Cardiac fibroblast (primary cell): ENCODE measurements around the gene SND1.

ENCODE experiments used
- DNase-seq, 2 donors: peaks; one replicate each; pipeline versions ENCODE4 v3.0.0 to v3.0.0-alpha.2; 2010; ENCODE audit warnings: low read depth in 2 of 2
- H3K4me3 ChIP-seq, 2 donors: replicated peaks in 1 of 2; 1 replicate in 1 of 2; 2 replicates in 1 of 2; pipeline ENCODE4 v1.5.1; 2011; ENCODE audit warnings: low read depth in 2 of 2, low read length in 2 of 2, mild to moderate bottlenecking in 2 of 2, moderate library complexity in 1 of 2
- TF ChIP-seq, protein P1 (sequence below): IDR thresholded peaks from one replicate; pipeline ENCODE4 v1.5.1; 2011; ENCODE audit warnings: low read depth, mild to moderate bottlenecking, low read length, inconsistent platforms

Gene SND1

DNA sequence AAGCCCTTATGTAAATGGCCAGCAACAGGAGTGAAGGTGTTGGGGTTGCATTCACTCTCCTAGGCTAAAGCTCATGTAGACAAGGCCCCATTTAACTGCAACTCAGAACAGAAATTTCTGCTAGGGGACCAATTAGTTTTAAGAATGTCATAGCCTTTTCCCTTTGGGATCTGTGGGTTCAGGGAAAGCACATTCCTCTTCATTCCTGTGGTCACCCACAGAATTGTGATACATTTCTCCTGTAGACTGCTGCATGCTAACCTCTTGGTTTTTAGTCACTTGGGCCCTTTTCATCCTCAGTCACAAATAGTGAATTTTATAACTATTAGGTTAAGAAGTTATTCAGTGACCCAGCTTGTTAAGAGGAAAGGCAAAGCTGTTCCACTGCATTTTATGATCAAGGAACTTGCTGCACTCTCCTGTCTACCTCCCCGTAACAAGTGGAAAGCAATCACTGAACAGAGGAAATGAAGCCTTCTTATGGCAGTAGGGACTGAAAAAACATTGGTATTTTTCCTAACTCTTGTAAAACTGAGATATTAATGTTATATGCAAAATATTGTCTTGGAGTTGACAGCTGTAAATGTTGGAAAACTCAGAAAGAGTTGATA, 124.9 kb downstream of the SND1 start:
- TF ChIP-seq, protein P1, sequence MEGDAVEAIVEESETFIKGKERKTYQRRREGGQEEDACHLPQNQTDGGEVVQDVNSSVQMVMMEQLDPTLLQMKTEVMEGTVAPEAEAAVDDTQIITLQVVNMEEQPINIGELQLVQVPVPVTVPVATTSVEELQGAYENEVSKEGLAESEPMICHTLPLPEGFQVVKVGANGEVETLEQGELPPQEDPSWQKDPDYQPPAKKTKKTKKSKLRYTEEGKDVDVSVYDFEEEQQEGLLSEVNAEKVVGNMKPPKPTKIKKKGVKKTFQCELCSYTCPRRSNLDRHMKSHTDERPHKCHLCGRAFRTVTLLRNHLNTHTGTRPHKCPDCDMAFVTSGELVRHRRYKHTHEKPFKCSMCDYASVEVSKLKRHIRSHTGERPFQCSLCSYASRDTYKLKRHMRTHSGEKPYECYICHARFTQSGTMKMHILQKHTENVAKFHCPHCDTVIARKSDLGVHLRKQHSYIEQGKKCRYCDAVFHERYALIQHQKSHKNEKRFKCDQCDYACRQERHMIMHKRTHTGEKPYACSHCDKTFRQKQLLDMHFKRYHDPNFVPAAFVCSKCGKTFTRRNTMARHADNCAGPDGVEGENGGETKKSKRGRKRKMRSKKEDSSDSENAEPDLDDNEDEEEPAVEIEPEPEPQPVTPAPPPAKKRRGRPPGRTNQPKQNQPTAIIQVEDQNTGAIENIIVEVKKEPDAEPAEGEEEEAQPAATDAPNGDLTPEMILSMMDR: no peak
- peak; percentile 73 to 89 for DNase-seq
- H3K4me3 ChIP-seq: no peak overlapping the region

DNA sequence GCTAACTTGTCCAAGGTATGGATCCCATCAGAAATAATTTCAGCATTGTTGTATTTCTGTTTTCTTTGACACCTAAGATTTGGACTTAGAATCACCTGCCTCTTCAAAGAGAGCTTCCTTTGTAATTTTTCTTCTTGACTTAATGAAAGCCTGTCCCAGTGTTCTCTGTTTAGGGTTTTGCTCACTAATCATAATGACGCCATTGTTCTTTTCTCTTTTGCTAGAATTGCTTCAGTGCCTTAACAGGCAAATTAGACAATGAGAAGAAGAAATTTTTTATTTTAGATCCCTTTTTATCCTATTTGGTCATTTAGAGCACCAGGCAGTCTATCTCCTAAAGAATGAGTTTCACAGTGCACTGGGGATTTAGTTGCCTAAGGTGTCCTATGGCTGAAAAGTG, 128.5 kb downstream of the SND1 start:
- no peak overlapping the region for H3K4me3 ChIP-seq
- DNase-seq: no peak
- TF ChIP-seq, protein P1: no peak

DNA sequence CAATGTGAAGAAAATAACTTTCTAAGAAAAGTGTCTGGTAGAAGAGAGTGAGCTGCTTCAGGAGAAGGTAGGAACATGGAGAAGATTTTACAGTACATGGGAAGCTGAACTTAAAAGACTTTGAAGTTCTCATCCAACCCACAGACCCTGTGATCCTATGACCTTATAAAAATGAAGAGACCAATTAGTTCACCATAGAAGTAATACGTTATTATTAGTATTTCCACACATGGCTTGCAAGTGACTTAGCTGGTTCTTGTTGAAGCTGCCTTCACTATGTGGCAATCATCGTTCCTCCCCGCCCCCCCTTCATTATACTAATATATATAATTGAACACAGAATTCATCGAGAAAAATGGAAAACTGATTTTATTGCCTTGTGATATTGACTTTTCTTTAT, 129.1 kb downstream of the SND1 start:
- no peak for DNase-seq
- TF ChIP-seq, protein P1: no peak
- H3K4me3 ChIP-seq: no peak overlapping the region

DNA sequence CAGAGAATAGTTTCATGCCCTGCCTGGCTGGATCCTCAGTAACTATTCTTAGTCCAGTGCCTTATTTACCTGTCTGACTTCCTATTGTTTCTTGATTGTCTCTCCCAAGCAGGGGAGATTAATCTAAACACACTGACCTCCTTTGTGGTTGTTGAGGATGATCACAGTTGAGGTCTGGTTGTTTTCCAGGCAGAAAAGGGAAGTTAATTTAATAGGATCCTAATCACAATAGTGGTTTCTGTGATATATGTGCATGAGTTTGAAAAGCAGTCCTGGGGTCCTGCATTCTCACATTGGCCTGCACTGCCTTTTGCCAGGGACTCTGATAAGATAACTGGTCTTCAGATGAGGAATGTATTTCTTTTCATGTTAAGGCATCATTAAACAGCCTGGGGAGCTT, 130.1 kb downstream of the SND1 start:
- H3K4me3 ChIP-seq: no peak overlapping the region
- TF ChIP-seq, protein P1: no peak
- no peak for DNase-seq

DNA sequence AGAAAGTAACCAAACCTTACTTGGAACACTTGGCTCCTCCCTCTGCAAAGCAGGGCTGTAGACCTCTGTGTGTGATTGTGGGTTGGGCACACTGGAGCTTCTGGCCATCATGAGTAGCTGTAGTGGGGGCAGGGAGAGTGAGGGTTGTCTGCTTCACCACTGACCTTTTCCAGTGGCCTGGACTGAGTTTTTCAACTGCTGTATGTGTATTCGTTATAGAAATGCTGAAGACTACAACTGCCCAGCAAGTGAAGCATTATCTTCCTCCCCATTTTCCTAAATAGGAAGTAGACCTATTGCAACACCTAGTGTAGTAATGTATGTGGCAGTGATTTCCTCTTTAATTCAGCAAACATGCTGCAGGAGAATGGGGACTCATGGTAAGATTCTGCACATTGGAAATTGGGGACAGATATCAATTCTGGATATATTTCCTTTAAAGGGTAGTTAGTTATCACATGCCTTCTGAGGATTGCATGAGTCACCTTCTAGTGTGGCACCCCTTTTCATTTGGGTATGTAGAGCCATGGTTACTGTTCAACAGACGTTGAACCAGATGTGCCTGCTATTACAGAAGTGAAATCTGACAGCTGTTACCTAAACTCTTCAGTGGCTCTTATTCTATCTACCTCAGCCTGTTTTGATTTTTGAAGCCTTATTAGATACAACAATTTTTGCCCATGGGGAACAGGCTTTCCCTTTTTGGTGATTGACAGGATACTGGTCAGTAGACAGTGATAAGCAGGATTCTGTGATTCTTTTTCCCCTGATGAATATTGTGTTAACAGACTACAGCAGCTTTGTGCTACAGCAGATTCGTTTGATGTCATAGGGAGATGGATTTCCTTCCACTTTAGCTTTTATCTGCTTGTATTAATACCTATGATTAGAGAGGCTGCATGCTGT, 130.9 kb downstream of the SND1 start:
- TF ChIP-seq, protein P1: no peak
- no peak overlapping the region for H3K4me3 ChIP-seq
- peak; percentile 34 to 40 for DNase-seq

DNA sequence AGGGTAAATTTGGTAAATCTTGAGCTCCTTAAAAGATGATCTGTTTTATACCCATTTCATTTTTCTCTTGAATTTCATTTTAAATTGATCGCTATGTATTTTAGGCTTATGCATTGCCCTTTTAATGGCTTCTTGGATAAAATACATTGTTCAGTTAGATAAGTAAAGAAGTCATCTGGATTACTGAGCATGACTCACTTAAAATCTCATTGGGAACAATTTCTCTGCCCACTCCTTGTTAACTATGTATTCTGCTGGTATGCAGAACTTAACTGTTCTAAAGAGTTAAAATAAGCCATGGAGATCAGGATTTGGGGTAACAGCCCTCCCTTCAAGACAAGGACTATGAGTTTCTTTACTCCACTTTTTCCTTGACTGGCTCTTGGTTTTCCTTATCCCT, 134.2 kb downstream of the SND1 start:
- TF ChIP-seq, protein P1: no peak
- peak; percentile 26 to 44 for DNase-seq
- H3K4me3 ChIP-seq: no peak overlapping the region
